ENCODE data around the gene MARCHF10. TPM values are rescaled to one million over a fixed set of nuclear protein-coding genes. Genes with fewer than 3 reads are reported as not detected.

The MARCHF10 gene
- total and polyA plus RNA-seq, 9 of the 15 experiments (the other 6 are each of a cell fraction or from before 2014, with no cell fraction given): not detected

- Histone ChIP-seq H3K4me2 (ENCODE audit: insufficient read depth, low read length) (no peak overlapping the region), H4K20me1 (replicated peaks; ENCODE audit: control insufficient read depth, insufficient read depth, low read length) (no peaks in the 10 kb centered on the region), H3K9me3 (replicated peaks; ENCODE audit: control insufficient read depth, insufficient read depth, low read depth, low read length) (no peaks in the 10 kb centered on the region), H3K27me3 (ENCODE audit: control insufficient read depth in 2 of 2, insufficient read depth in 2 of 2, low read length in 2 of 2) (no peaks in the 10 kb centered on the region), H3K36me3 (ENCODE audit: control insufficient read depth, insufficient read depth, low read length) (no peaks in the 10 kb centered on the region), H3K4me1 (replicated peaks in 1 of 2; ENCODE audit: control insufficient read depth in 2 of 2, insufficient read depth in 2 of 2, low read length in 2 of 2) (peaks cover 8 to 52% of the 10 kb centered on the region in 2 experiments; a peak in 4 of 5 replicates), H3K4me3 (no peak overlapping the region), H3K79me2 (ENCODE audit: control insufficient read depth, insufficient read depth, low read length) (no peaks in the 10 kb centered on the region), H3K9me1 (ENCODE audit: control insufficient read depth, insufficient read depth, low read length) (no peaks in the 10 kb centered on the region), H2AFZ (ENCODE audit: low read depth, low read length) (no peak overlapping the region), H3K27ac (ENCODE audit: extremely low read depth, low read depth, low read length) (no peak overlapping the region), H3K9ac (ENCODE audit: insufficient read depth in 1 of 2, low read depth in 2 of 2, low read length in 2 of 2) (peak overlapping the region in 1 of 2 experiments; percentile 48; a peak in 2 of 4 replicates)
- in situ Hi-C loops (cut with MboI): loop anchor here (25.0 kb wide), 1 partner anchor 737 kb away; no protein-coding TSS in a partner anchor
- no TSS peak for BruUV-seq (replicated peaks)
- 35% methylated on average over 12 of the region's 12 CpGs for WGBS (ENCODE audit: insufficient coverage, low coverage, missing lambda C conversion rate)
- CTCF ChIA-PET (ENCODE audit: low intra/inter-chr PET ratio): no interaction called here
- no peak for ATAC-seq
- intact Hi-C loops (cut with micrococcal nuclease): loop anchor here (10.0 kb wide), 1 partner anchor 730 kb away; no protein-coding TSS in a partner anchor
- DNase-seq (ENCODE audit: extremely low read depth in 1 of 4, low spot score in 3 of 4): no peak
- FAIRE-seq: no peak
- POLR2A ChIA-PET: interaction anchor here (0.6 kb wide), 2 partner anchors 35 to 769 kb away, joined by 3 to 4 read pairs; no protein-coding TSS in a partner anchor
- TF ChIP-seq TRIM25 (IDR thresholded peaks at IDR 0.05; ENCODE audit: borderline replicate concordance) (no peak), RBM22 (IDR thresholded peaks at IDR 0.05; ENCODE audit: low read depth, low read length, poor library complexity, severe bottlenecking) (no peak), HLTF (IDR thresholded peaks at IDR 0.05) (no peak), ZNF445 (CRISPR knock-in tag; IDR thresholded peaks at IDR 0.05; ENCODE audit: low read depth) (no peak), PBX2 (CRISPR knock-in tag; IDR thresholded peaks at IDR 0.05; ENCODE audit: low read depth) (no peak), PBX2 (tag; conservative IDR thresholded peaks at IDR 0.05; ENCODE audit: low read depth) (peak; percentile 69), ZNF79 (CRISPR knock-in tag; IDR thresholded peaks at IDR 0.05; ENCODE audit: low read depth) (no peak), PHF20 (IDR thresholded peaks at IDR 0.05; ENCODE audit: partially characterized antibody) (no peak), ZNF282 (CRISPR knock-in tag; IDR thresholded peaks at IDR 0.05) (no peak), CBFA2T3 (IDR thresholded peaks at IDR 0.05) (no peak), ZBTB7A (IDR thresholded peaks at IDR 0.05; ENCODE audit: borderline replicate concordance, control insufficient read depth, low read depth, low read length) (no peak), SREBF1 (IDR thresholded peaks at IDR 0.05; ENCODE audit: borderline replicate concordance, low read depth, low read length) (no peak), MEIS2 (IDR thresholded peaks at IDR 0.05; ENCODE audit: partially characterized antibody) (peak; percentile 8), HDAC1 (IDR thresholded peaks at IDR 0.05) (no peak), PKNOX1 (IDR thresholded peaks at IDR 0.05) (peak; percentile 54; the same call in 1 of the 2 replicates)
- TF ChIP-seq, protein P1, sequence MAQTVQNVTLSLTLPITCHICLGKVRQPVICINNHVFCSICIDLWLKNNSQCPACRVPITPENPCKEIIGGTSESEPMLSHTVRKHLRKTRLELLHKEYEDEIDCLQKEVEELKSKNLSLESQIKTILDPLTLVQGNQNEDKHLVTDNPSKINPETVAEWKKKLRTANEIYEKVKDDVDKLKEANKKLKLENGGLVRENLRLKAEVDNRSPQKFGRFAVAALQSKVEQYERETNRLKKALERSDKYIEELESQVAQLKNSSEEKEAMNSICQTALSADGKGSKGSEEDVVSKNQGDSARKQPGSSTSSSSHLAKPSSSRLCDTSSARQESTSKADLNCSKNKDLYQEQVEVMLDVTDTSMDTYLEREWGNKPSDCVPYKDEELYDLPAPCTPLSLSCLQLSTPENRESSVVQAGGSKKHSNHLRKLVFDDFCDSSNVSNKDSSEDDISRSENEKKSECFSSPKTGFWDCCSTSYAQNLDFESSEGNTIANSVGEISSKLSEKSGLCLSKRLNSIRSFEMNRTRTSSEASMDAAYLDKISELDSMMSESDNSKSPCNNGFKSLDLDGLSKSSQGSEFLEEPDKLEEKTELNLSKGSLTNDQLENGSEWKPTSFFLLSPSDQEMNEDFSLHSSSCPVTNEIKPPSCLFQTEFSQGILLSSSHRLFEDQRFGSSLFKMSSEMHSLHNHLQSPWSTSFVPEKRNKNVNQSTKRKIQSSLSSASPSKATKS (CRISPR knock-in tag; IDR thresholded peaks at IDR 0.05): no peak
These were observed 132.9 kb downstream of the MARCHF10 start for GRCh38 chr17:62675260-62675659.

Measured in K562 (cell line).